CD4-positive, alpha-beta memory T cell (primary cell): ENCODE measurements around the gene UBE2F. TPM values are rescaled to one million over a fixed set of nuclear protein-coding genes. Genes with fewer than 3 reads are reported as not detected.

Source experiments
- CTCF ChIA-PET: fragments of 350-600 bp; sonication (Branson Sonifier 250); formaldehyde crosslinking; loops from one replicate; lab custom pipeline; 2021; ENCODE audit warnings: inconsistent platforms; ENCODE audit not compliant: partially characterized antibody; lab: Charles Lee
- POLR2A ChIA-PET: fragments of 350-600 bp; sonication (Branson Sonifier 250); formaldehyde crosslinking; loops from one replicate; lab custom pipeline; 2021; ENCODE audit not compliant: partially characterized antibody; lab: Charles Lee
- DNase-seq, 5 donors: peaks; one replicate each; pipeline versions ENCODE4 v3.0.0 to v3.0.0-alpha.2; 2020 to 2022; ENCODE audit warnings: mixed read lengths in 1 of 5
- H3K27ac ChIP-seq: one replicate; pipeline ENCODE4 v1.7.0; 2013; ENCODE audit warnings: low read depth, low read length
- H3K27me3 ChIP-seq: 2 replicates; pipeline ENCODE4 v1.7.0; 2013; ENCODE audit warnings: mild to moderate bottlenecking, low read length, moderate library complexity; ENCODE audit not compliant: insufficient read depth
- H3K36me3 ChIP-seq: 2 replicates; pipeline ENCODE4 v1.7.0; 2013; ENCODE audit warnings: mild to moderate bottlenecking, low read length, moderate library complexity; ENCODE audit not compliant: insufficient read depth
- H3K4me1 ChIP-seq: 2 replicates; pipeline ENCODE4 v1.7.0; 2013; ENCODE audit warnings: mild to moderate bottlenecking, low read length, moderate library complexity; ENCODE audit not compliant: insufficient read depth
- H3K4me3 ChIP-seq, 2 donors: one replicate each; pipeline ENCODE4 v1.7.0; 2013; ENCODE audit warnings: low read length in 2 of 2, mild to moderate bottlenecking in 1 of 2
- H3K9me3 ChIP-seq, 2 donors: one replicate each; pipeline ENCODE4 v1.7.0; 2013; ENCODE audit warnings: low read length in 2 of 2, control low read depth in 1 of 2; ENCODE audit not compliant: control insufficient read depth in 1 of 2
- H3K27ac Mint-ChIP-seq, 7 donors: one replicate each; pipeline ENCODE4 v1.8.0; 2020 to 2021; ENCODE audit warnings: mixed read lengths in 7 of 7, mild to moderate bottlenecking in 6 of 7, inconsistent platforms in 3 of 7, moderate library complexity in 3 of 7
- H3K27me3 Mint-ChIP-seq, 2 donors: one replicate each; pipeline ENCODE4 v1.8.0; 2020 to 2021; ENCODE audit warnings: mixed read lengths in 2 of 2
- H3K36me3 Mint-ChIP-seq, 2 donors: one replicate each; pipeline ENCODE4 v1.8.0; 2020 to 2021; ENCODE audit warnings: mixed read lengths in 2 of 2, inconsistent platforms in 1 of 2, mild to moderate bottlenecking in 1 of 2
- H3K4me1 Mint-ChIP-seq, 4 donors: one replicate each; pipeline ENCODE4 v1.8.0; 2020 to 2021; ENCODE audit warnings: mixed read lengths in 4 of 4, mild to moderate bottlenecking in 1 of 4
- H3K4me3 Mint-ChIP-seq, 8 donors: one replicate each; pipeline ENCODE4 v1.8.0; 2020 to 2021; ENCODE audit warnings: mixed read lengths in 8 of 8, mild to moderate bottlenecking in 7 of 8, moderate library complexity in 6 of 8, inconsistent platforms in 3 of 8
- H3K9me3 Mint-ChIP-seq, 8 donors: one replicate each; pipeline ENCODE4 v1.8.0; 2020 to 2021; ENCODE audit warnings: mixed read lengths in 8 of 8, mild to moderate bottlenecking in 5 of 8, inconsistent platforms in 3 of 8, moderate library complexity in 1 of 8
- intact Hi-C: fragments of 100-400 bp; cut with micrococcal nuclease; formaldehyde crosslinking; loops from one replicate; pipeline ENCODE4 v1.15.1; 2023
- polyA plus RNA-seq, 2 donors: library from polyadenylated mRNA; unstranded; fragments of 300-500 nt; fragmentation: Illumina TruSeq; gene quantifications; one replicate each; pipeline ENCODE4 v1.2.3, GENCODE V29; 2021
- total RNA-seq, 2 experiments: library from RNA; stranded (reverse); gene quantifications; one replicate each; pipeline ENCODE4 v1.2.3, GENCODE V29; 2021

The UBE2F gene
- total and polyA plus RNA-seq, 4 experiments from 2014 or later, result 35.7 to 116 (median 60.9) TPM

GRCh38 chr2:238087211-238087610, 120.4 kb downstream of the UBE2F start:
- Mint-ChIP-seq H3K4me3 (peak overlapping the region in 1 of 8 donors; percentile 61), H3K27me3 (no peaks in the 10 kb centered on the region), H3K36me3 (peaks cover 38 to 42% of the 10 kb centered on the region in 2 donors), H3K9me3 (no peaks in the 10 kb centered on the region), H3K4me1 (peaks cover 5 to 7% (median 7%) of the 10 kb centered on the region in 4 donors), H3K27ac (peak overlapping the region in 2 of 7 donors; percentile 6 to 56)
- H3K9me3 ChIP-seq, result no peaks in the 10 kb centered on the region
- H3K36me3 ChIP-seq, result peaks cover 20% of the 10 kb centered on the region
- POLR2A ChIA-PET, result no interaction called here
- CTCF ChIA-PET, result no interaction called here
- no peak overlapping the region for H3K27ac ChIP-seq
- no peak for DNase-seq
- H3K4me3 ChIP-seq, result no peak overlapping the region
- intact Hi-C loops, result no loop called here
- no peaks in the 10 kb centered on the region for H3K4me1 ChIP-seq
- H3K27me3 ChIP-seq, result no peaks in the 10 kb centered on the region

GRCh38 chr2:238090887-238091286, 124.1 kb downstream of the UBE2F start:
- H3K4me1 ChIP-seq, result no peaks in the 10 kb centered on the region
- ChIA-PET POLR2A (no interaction called here), CTCF (no interaction called here)
- no peak overlapping the region for H3K27ac ChIP-seq
- H3K9me3 ChIP-seq, result no peaks in the 10 kb centered on the region
- no peaks in the 10 kb centered on the region for H3K27me3 ChIP-seq
- Mint-ChIP-seq H3K9me3 (no peaks in the 10 kb centered on the region), H3K4me1 (peaks cover 5 to 7% (median 7%) of the 10 kb centered on the region in 4 donors), H3K4me3 (no peak overlapping the region), H3K27me3 (no peaks in the 10 kb centered on the region), H3K36me3 (peaks cover 13 to 21% of the 10 kb centered on the region in 2 donors), H3K27ac (peak overlapping the region in 1 of 7 donors; percentile 42)
- intact Hi-C loops, result no loop called here
- no peaks in the 10 kb centered on the region for H3K36me3 ChIP-seq
- no peak for DNase-seq
- H3K4me3 ChIP-seq, result no peak overlapping the region

GRCh38 chr2:238091436-238092060, 124.7 kb downstream of the UBE2F start:
- CTCF ChIA-PET, result no interaction called here
- H3K27ac Mint-ChIP-seq, result peak overlapping the region in 2 of 7 donors; percentile 39 to 42

More at GRCh38 chr2:238091436-238092060, 124.7 kb downstream of the UBE2F start:
- H3K36me3 Mint-ChIP-seq, result peaks cover 10 to 20% of the 10 kb centered on the region in 2 donors
- no peaks in the 10 kb centered on the region for H3K4me1 ChIP-seq
- H3K27ac ChIP-seq, result no peak overlapping the region
- no peaks in the 10 kb centered on the region for H3K27me3 Mint-ChIP-seq
- POLR2A ChIA-PET, result no interaction called here
- no peaks in the 10 kb centered on the region for H3K9me3 Mint-ChIP-seq
- H3K9me3 ChIP-seq, result no peaks in the 10 kb centered on the region
- no peaks in the 10 kb centered on the region for H3K36me3 ChIP-seq
- DNase-seq, result no peak
- no peaks in the 10 kb centered on the region for H3K27me3 ChIP-seq
- no peak overlapping the region for H3K4me3 ChIP-seq
- peaks cover 4 to 7% (median 6%) of the 10 kb centered on the region in 4 donors for H3K4me1 Mint-ChIP-seq
- intact Hi-C loops, result no loop called here
- H3K4me3 Mint-ChIP-seq, result no peak overlapping the region

Other genes with a start within 250 kb of the UBE2F start
- 1 to 10 TPM in 1 of 2 experiments, under 1 TPM in 1; 0.61 to 1.1 TPM for gene RBM44, start 168.2 kb upstream of the UBE2F start, total RNA-seq
- gene RBM44, start 168.2 kb upstream of the UBE2F start, polyA plus RNA-seq, result under 1 TPM; 0.17 to 0.33 TPM
- not detected for gene RAMP1, start 107.4 kb upstream of the UBE2F start, total RNA-seq
- gene RAMP1, start 107.4 kb upstream of the UBE2F start, polyA plus RNA-seq, result 10 to 100 TPM in 1 of 2 donors, 1 to 10 TPM in 1; 1.3 to 10.8 TPM
- 10 to 100 TPM; 35.9 to 37.9 TPM for gene SCLY, start 94.0 kb downstream of the UBE2F start, total RNA-seq
- gene SCLY, start 94.0 kb downstream of the UBE2F start, polyA plus RNA-seq, result 10 to 100 TPM; 17.7 to 18.9 TPM
- gene ESPNL, start 133.3 kb downstream of the UBE2F start, total RNA-seq, result under 1 TPM; 0.28 to 0.41 TPM
- not detected for gene ESPNL, start 133.3 kb downstream of the UBE2F start, polyA plus RNA-seq
- not detected for gene KLHL30, start 171.7 kb downstream of the UBE2F start, total RNA-seq
- gene KLHL30, start 171.7 kb downstream of the UBE2F start, polyA plus RNA-seq, result not detected
- not detected for gene ERFE, start 192.0 kb downstream of the UBE2F start, total RNA-seq
- not detected for gene ERFE, start 192.0 kb downstream of the UBE2F start, polyA plus RNA-seq
- gene ILKAP, start 236.7 kb downstream of the UBE2F start, total RNA-seq, result 10 to 100 TPM; 78.2 to 87.8 TPM
- 10 to 100 TPM; 44.4 to 48.3 TPM for gene ILKAP, start 236.7 kb downstream of the UBE2F start, polyA plus RNA-seq